KG1 (cell line): ENCODE results near the gene ZNF23.

Experiments used
- DNase-seq: peaks from one replicate; lab custom pipeline; 2025; lab: John Stamatoyannopoulos, UW

The ZNF23 gene

GRCh38 chr16:71426069-71426879 is 35.8 kb downstream of the ZNF23 start:
- no peak for DNase-seq

- no peak for DNase-seq
These were observed 36.3 kb downstream of the ZNF23 start for GRCh38 chr16:71425746-71426068.

GRCh38 chr16:71424626-71425025 is 37.4 kb downstream of the ZNF23 start:
- DNase-seq: no peak

GRCh38 chr16:71423865-71424264 is 38.2 kb downstream of the ZNF23 start:
- no peak for DNase-seq

GRCh38 chr16:71423016-71423415 is 39.0 kb downstream of the ZNF23 start:
- DNase-seq: no peak

- DNase-seq: no peak
These were observed 40.1 kb downstream of the ZNF23 start for GRCh38 chr16:71421911-71422310.

GRCh38 chr16:71414038-71414437 is 48.0 kb downstream of the ZNF23 start:
- DNase-seq: no peak

GRCh38 chr16:71413341-71413740 is 48.7 kb downstream of the ZNF23 start:
- no peak for DNase-seq

GRCh38 chr16:71412270-71413160 is 49.5 kb downstream of the ZNF23 start:
- peak; percentile 46 for DNase-seq

- no peak for DNase-seq
These were observed 51.9 kb downstream of the ZNF23 start for GRCh38 chr16:71410146-71410545.

GRCh38 chr16:71409011-71409775 is 52.9 kb downstream of the ZNF23 start:
- DNase-seq: no peak

GRCh38 chr16:71408536-71408935 is 53.5 kb downstream of the ZNF23 start:
- DNase-seq: no peak

- DNase-seq: no peak
These were observed 54.3 kb downstream of the ZNF23 start for GRCh38 chr16:71407731-71408130.

- DNase-seq: no peak
These were observed 55.3 kb downstream of the ZNF23 start for GRCh38 chr16:71406724-71407123.

GRCh38 chr16:71406316-71406715 is 55.7 kb downstream of the ZNF23 start:
- no peak for DNase-seq

GRCh38 chr16:71404364-71404763 is 57.7 kb downstream of the ZNF23 start:
- no peak for DNase-seq

- no peak for DNase-seq
These were observed 59.4 kb downstream of the ZNF23 start for GRCh38 chr16:71402674-71403073.

GRCh38 chr16:71402007-71402406 is 60.0 kb downstream of the ZNF23 start:
- no peak for DNase-seq

GRCh38 chr16:71399801-71400563 is 62.1 kb downstream of the ZNF23 start:
- DNase-seq: no peak
